ENCODE measurements around the gene LMX1A. TPM values are rescaled to one million over a fixed set of nuclear protein-coding genes. Genes with fewer than 3 reads are reported as not detected.

Gene LMX1A
- total RNA-seq, 2 experiments from 2014 or later, result not detected

DNA sequence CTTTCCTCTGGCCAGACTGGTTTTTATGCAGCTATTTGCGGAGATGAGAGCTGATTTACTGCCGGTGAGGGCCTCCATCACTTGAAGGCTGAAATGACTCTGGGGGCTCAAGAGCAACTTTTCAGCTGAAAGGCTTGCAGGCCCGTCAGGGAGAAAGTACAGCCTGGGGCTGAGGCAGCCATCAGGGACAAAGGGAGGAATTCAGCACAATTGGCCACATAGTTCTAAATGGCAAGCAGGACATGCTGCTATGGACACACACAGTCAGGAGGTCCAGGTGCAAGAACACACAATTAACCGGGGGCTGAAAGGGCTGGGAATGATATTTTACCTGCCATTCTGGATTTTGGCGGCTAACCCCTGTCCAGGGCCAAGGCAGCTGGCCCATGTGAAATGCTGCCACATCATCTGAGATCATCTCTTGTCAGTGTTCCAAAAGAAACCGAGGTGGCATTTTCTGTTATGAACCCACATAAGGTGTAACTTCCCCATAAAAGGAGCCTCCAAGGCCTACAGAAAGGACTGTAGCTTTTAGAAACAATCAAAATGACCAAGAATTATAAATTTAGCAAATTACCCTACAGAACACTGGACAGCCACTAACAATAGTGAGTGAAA lies 58.2 kb downstream of the LMX1A start:
- TF ChIP-seq, protein P1, sequence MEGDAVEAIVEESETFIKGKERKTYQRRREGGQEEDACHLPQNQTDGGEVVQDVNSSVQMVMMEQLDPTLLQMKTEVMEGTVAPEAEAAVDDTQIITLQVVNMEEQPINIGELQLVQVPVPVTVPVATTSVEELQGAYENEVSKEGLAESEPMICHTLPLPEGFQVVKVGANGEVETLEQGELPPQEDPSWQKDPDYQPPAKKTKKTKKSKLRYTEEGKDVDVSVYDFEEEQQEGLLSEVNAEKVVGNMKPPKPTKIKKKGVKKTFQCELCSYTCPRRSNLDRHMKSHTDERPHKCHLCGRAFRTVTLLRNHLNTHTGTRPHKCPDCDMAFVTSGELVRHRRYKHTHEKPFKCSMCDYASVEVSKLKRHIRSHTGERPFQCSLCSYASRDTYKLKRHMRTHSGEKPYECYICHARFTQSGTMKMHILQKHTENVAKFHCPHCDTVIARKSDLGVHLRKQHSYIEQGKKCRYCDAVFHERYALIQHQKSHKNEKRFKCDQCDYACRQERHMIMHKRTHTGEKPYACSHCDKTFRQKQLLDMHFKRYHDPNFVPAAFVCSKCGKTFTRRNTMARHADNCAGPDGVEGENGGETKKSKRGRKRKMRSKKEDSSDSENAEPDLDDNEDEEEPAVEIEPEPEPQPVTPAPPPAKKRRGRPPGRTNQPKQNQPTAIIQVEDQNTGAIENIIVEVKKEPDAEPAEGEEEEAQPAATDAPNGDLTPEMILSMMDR (IDR thresholded peaks at IDR 0.05), result no peak
- POLR2A ChIA-PET, result no interaction called here
- Histone ChIP-seq H3K4me1 (ENCODE audit: insufficient read depth, low read length) (no peaks in the 10 kb centered on the region), H3K4me3 (ENCODE audit: low read length) (no peak overlapping the region), H3K36me3 (ENCODE audit: insufficient read depth, low read length) (no peaks in the 10 kb centered on the region), H3K9me3 (ENCODE audit: control insufficient read depth in 1 of 2, insufficient read depth in 1 of 2, low read length in 2 of 2) (no peaks in the 10 kb centered on the region), H3K27ac (ENCODE audit: low read depth in 1 of 2, low read length in 2 of 2) (no peak overlapping the region), H3K27me3 (ENCODE audit: control insufficient read depth in 1 of 2, insufficient read depth in 2 of 2, low read length in 2 of 2) (no peaks in the 10 kb centered on the region)
- no peaks in the 10 kb centered on the region for H3K9me3 Mint-ChIP-seq
- CTCF ChIA-PET, result interaction anchor here (0.8 kb wide), 1 partner anchor 12 kb away, joined by 3 read pairs; no protein-coding TSS in a partner anchor
- DNase-seq (no peak), ATAC-seq (ENCODE audit: poor library complexity) (no peak)
- no peaks in the 10 kb centered on the region for H3K36me3 Mint-ChIP-seq (ENCODE audit: low read depth)
- no peaks in the 10 kb centered on the region for H3K4me1 Mint-ChIP-seq (ENCODE audit: low read depth)
- H3K27me3 Mint-ChIP-seq, result peaks cover 16% of the 10 kb centered on the region
- H3K4me3 Mint-ChIP-seq, result no peak overlapping the region
- H3K27ac Mint-ChIP-seq, result no peak overlapping the region
- intact Hi-C loops (cut with DNase I, micrococcal nuclease), result no loop called here

DNA sequence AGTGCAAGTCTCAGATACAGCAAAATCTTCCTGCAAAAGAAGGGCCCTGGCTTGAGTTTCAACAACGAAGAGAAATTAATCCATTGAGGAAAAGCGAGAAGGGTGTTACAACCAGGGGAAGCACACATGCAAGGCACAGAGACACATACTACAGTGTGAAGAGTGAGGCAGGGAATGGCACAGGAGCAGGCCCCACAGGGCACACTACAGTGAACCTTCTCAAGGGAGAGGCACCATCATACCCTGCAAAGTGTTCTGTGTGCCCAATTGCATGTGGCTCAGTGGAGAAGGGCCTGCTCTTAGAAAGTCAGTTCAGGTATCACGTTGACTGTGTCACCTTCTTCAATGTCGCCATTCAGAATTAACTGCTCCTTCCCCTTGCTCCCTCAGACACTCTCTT lies 60.3 kb downstream of the LMX1A start:
- TF ChIP-seq, protein P1 (IDR thresholded peaks at IDR 0.05), result no peak
- H3K4me3 Mint-ChIP-seq, result no peak overlapping the region
- no peaks in the 10 kb centered on the region for H3K36me3 ChIP-seq (ENCODE audit: insufficient read depth, low read length)
- H3K27ac ChIP-seq (ENCODE audit: low read depth in 1 of 2, low read length in 2 of 2), result no peak overlapping the region
- no peaks in the 10 kb centered on the region for H3K36me3 Mint-ChIP-seq (ENCODE audit: low read depth)
- H3K9me3 Mint-ChIP-seq, result no peaks in the 10 kb centered on the region
- H3K4me1 Mint-ChIP-seq (ENCODE audit: low read depth), result no peaks in the 10 kb centered on the region
- no peaks in the 10 kb centered on the region for H3K27me3 ChIP-seq (ENCODE audit: control insufficient read depth in 1 of 2, insufficient read depth in 2 of 2, low read length in 2 of 2)
- H3K9me3 ChIP-seq (ENCODE audit: control insufficient read depth in 1 of 2, insufficient read depth in 1 of 2, low read length in 2 of 2), result no peaks in the 10 kb centered on the region
- DNase-seq, result no peak
- CTCF ChIA-PET, result no interaction called here
- H3K27me3 Mint-ChIP-seq, result peaks cover 16% of the 10 kb centered on the region
- POLR2A ChIA-PET, result no interaction called here
- H3K4me1 ChIP-seq (ENCODE audit: insufficient read depth, low read length), result no peaks in the 10 kb centered on the region
- no peak overlapping the region for H3K4me3 ChIP-seq (ENCODE audit: low read length)
- intact Hi-C loops (cut with DNase I, micrococcal nuclease), result no loop called here
- H3K27ac Mint-ChIP-seq, result no peak overlapping the region
- ATAC-seq (ENCODE audit: poor library complexity), result no peak

DNA sequence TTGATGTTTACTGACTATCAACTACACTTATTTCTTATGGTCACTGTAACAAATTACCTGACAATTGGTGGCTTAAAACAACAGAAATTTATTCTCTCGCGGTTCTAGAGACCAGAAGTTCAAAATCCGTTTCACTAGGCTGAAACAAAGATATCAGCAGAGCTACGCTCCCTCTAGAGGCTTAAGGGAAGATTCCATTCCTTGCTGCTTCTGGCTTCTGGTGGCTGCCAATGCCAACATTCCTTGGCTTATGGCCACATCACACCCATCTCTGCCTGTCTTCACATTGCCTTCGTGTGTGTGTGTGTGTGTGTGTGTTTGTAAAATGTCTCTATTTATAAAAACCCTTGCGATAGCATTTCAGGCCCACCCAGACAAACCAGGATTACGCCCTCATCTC lies 66.4 kb downstream of the LMX1A start:
- H3K27ac ChIP-seq (ENCODE audit: low read depth in 1 of 2, low read length in 2 of 2), result no peak overlapping the region
- ChIA-PET CTCF (no interaction called here), POLR2A (no interaction called here)
- no peak overlapping the region for H3K4me3 ChIP-seq (ENCODE audit: low read length)
- DNase-seq (no peak), ATAC-seq (ENCODE audit: poor library complexity) (no peak)
- Mint-ChIP-seq H3K4me1 (ENCODE audit: low read depth) (no peaks in the 10 kb centered on the region), H3K4me3 (no peak overlapping the region), H3K36me3 (ENCODE audit: low read depth) (no peaks in the 10 kb centered on the region), H3K27ac (no peak overlapping the region), H3K27me3 (peaks cover 55% of the 10 kb centered on the region), H3K9me3 (peaks cover 2% of the 10 kb centered on the region)
- TF ChIP-seq, protein P1 (IDR thresholded peaks at IDR 0.05), result no peak
- H3K9me3 ChIP-seq (ENCODE audit: control insufficient read depth in 1 of 2, insufficient read depth in 1 of 2, low read length in 2 of 2), result peaks cover 0 to 4% of the 10 kb centered on the region in 2 experiments
- intact Hi-C loops (cut with DNase I, micrococcal nuclease), result no loop called here
- peaks cover 7 to 8% of the 10 kb centered on the region in 2 experiments for H3K27me3 ChIP-seq (ENCODE audit: control insufficient read depth in 1 of 2, insufficient read depth in 2 of 2, low read length in 2 of 2)
- no peaks in the 10 kb centered on the region for H3K36me3 ChIP-seq (ENCODE audit: insufficient read depth, low read length)
- H3K4me1 ChIP-seq (ENCODE audit: insufficient read depth, low read length), result no peaks in the 10 kb centered on the region
